ENCODE data around the gene NAALADL2.

GRCh38 chr3:175222356-175222755 is 363.2 kb downstream of the NAALADL2 start:
- no peak for TF ChIP-seq POLR2AphosphoS5 (IDR thresholded peaks at IDR 0.05; ENCODE audit: borderline replicate concordance, low read depth, low read length)
- TF ChIP-seq EZH2 (IDR thresholded peaks at IDR 0.05) = no peak
- TF ChIP-seq FOXP2 (optimal IDR thresholded peaks at IDR 0.05; ENCODE audit: control extremely low read depth, extremely low read length, insufficient read depth) = no peak
